COLO668 (cell line): Measurements from ENCODE around the gene CAPZB.
A peak's percentile ranks its signal among the peaks of the same experiment; 100 is the strongest.
"Not testable (repeated sequence)": the region's sequence is repeated elsewhere in the genome, so short reads cannot be mapped to it uniquely, and the experiment has no call there.

Experiments used
- DNase-seq: peaks from one replicate; lab custom pipeline; 2025; ENCODE audit not compliant: unreplicated experiment; lab: John Stamatoyannopoulos, UW

The CAPZB gene

GRCh38 chr1:19315378-19316198 lies 169.8 kb downstream of the CAPZB start:
- no peak for DNase-seq

GRCh38 chr1:19313961-19314882 lies 171.1 kb downstream of the CAPZB start:
- no peak for DNase-seq

- DNase-seq, result no peak
Measured at GRCh38 chr1:19313636-19313959, 171.7 kb downstream of the CAPZB start.

- DNase-seq, result no peak
Measured at GRCh38 chr1:19312782-19313635, 172.3 kb downstream of the CAPZB start.

GRCh38 chr1:19311931-19312781 lies 173.2 kb downstream of the CAPZB start, which contains the start of the genes AKR7A2 and SLC66A1:
Gene AKR7A2 (minus strand): TSS chr1:19312144. CDS start chr1:19312124, 20 bp downstream.
Gene SLC66A1 (plus strand): TSS chr1:19312326. CDS start chr1:19317678, 5,352 bp downstream.
- peak; percentile 100 for DNase-seq

- peak; percentile 73 for DNase-seq
Measured at GRCh38 chr1:19311503-19311930, 173.8 kb downstream of the CAPZB start.

- peak; percentile 57 for DNase-seq
Measured at GRCh38 chr1:19310720-19311502, 174.4 kb downstream of the CAPZB start.

GRCh38 chr1:19310061-19310460 lies 175.3 kb downstream of the CAPZB start:
- no peak for DNase-seq

GRCh38 chr1:19309123-19309813 lies 176.1 kb downstream of the CAPZB start:
- no peak for DNase-seq

GRCh38 chr1:19308509-19308907 lies 176.8 kb downstream of the CAPZB start:
- no peak for DNase-seq

GRCh38 chr1:19307794-19308508 lies 177.4 kb downstream of the CAPZB start:
- DNase-seq, result no peak

- no peak for DNase-seq
Measured at GRCh38 chr1:19306941-19307340, 178.4 kb downstream of the CAPZB start.

- no peak for DNase-seq
Measured at GRCh38 chr1:19305880-19306279, 179.5 kb downstream of the CAPZB start.

- not testable (repeated sequence) for DNase-seq
Measured at GRCh38 chr1:19304081-19304480, 181.3 kb downstream of the CAPZB start.

- peak; percentile 42 for DNase-seq
Measured at GRCh38 chr1:19300211-19300610, 185.1 kb downstream of the CAPZB start.

GRCh38 chr1:19294638-19295037 lies 190.7 kb downstream of the CAPZB start:
- DNase-seq, result no peak

GRCh38 chr1:19289244-19289643 lies 196.1 kb downstream of the CAPZB start:
- DNase-seq, result no peak
